DND-41 (cell line): Measurements from ENCODE around the gene SLC1A4.
A peak's percentile ranks its signal among the peaks of the same experiment; 100 is the strongest.

ENCODE experiments used
- ATAC-seq: fragments of 200-7000 bp; cut with Tn5 transposase; 3 replicates; pipeline ENCODE4 v1.9.1; 2021; ENCODE audit warnings: low read depth; ENCODE audit not compliant: insufficient read depth
- DNase-seq: peaks from one replicate; pipeline ENCODE4 v3.0.0-alpha.2; 2020
- H2AFZ ChIP-seq: 2 replicates; pipeline ENCODE4 v1.6.0; 2012; ENCODE audit warnings: low read depth, low read length
- H3K27ac ChIP-seq: 2 replicates; pipeline ENCODE4 v1.5.1; 2012; ENCODE audit warnings: low read length, inconsistent platforms
- H3K27me3 ChIP-seq: fragments of 200-600 bp; sonication (generic); 2 replicates; pipeline ENCODE4 v1.6.0; 2012; ENCODE audit warnings: low read length, mild to moderate bottlenecking, inconsistent platforms; ENCODE audit not compliant: insufficient read depth, poor library complexity
- H3K36me3 ChIP-seq: 2 replicates; pipeline ENCODE4 v1.5.1; 2012; ENCODE audit warnings: low read length, inconsistent platforms; ENCODE audit not compliant: insufficient read depth
- H3K4me1 ChIP-seq: 2 replicates; pipeline ENCODE4 v1.5.1; 2012; ENCODE audit warnings: mild to moderate bottlenecking, low read length; ENCODE audit not compliant: insufficient read depth
- H3K4me2 ChIP-seq: 2 replicates; pipeline ENCODE4 v1.6.0; 2012; ENCODE audit warnings: mild to moderate bottlenecking, moderate library complexity, low read length, inconsistent platforms; ENCODE audit not compliant: insufficient read depth
- H3K4me3 ChIP-seq, 2 experiments: fragments of 200-600 bp in 1 of 2; shearing (Covaris generic) in 1 of 2; 2 replicates each; pipeline ENCODE4 v1.5.1; 2012 to 2016; ENCODE audit warnings: inconsistent platforms in 2 of 2, low read length in 2 of 2, mild to moderate bottlenecking in 2 of 2, low read depth in 1 of 2, moderate library complexity in 1 of 2
- H3K79me2 ChIP-seq: 2 replicates; pipeline ENCODE4 v1.6.0; 2012; ENCODE audit warnings: low read length, inconsistent platforms; ENCODE audit not compliant: insufficient read depth
- H3K9ac ChIP-seq: 2 replicates; pipeline ENCODE4 v1.6.0; 2012; ENCODE audit warnings: low read depth, mild to moderate bottlenecking, inconsistent platforms, low read length, moderate library complexity
- H3K9me3 ChIP-seq: 2 replicates; pipeline ENCODE4 v1.5.1; 2012; ENCODE audit warnings: low read length, moderate library complexity, mild to moderate bottlenecking, inconsistent platforms; ENCODE audit not compliant: insufficient read depth, severe bottlenecking
- H4K20me1 ChIP-seq: 2 replicates; pipeline ENCODE4 v1.6.0; 2012; ENCODE audit warnings: low read length; ENCODE audit not compliant: insufficient read depth
- EZH2 ChIP-seq: IDR thresholded peaks from 3 replicates; pipeline ENCODE4 v1.6.1; 2012; ENCODE audit warnings: borderline replicate concordance, low read depth, mild to moderate bottlenecking, moderate library complexity, low read length, inconsistent platforms; ENCODE audit not compliant: severe bottlenecking
- TF ChIP-seq, protein P1 (sequence below): IDR thresholded peaks from 2 replicates; pipeline ENCODE4 v1.5.1; 2012; ENCODE audit warnings: borderline replicate concordance, low read length, moderate library complexity, mild to moderate bottlenecking; ENCODE audit not compliant: poor library complexity, severe bottlenecking; ENCODE audit errors: extremely low read depth

The SLC1A4 gene

DNA sequence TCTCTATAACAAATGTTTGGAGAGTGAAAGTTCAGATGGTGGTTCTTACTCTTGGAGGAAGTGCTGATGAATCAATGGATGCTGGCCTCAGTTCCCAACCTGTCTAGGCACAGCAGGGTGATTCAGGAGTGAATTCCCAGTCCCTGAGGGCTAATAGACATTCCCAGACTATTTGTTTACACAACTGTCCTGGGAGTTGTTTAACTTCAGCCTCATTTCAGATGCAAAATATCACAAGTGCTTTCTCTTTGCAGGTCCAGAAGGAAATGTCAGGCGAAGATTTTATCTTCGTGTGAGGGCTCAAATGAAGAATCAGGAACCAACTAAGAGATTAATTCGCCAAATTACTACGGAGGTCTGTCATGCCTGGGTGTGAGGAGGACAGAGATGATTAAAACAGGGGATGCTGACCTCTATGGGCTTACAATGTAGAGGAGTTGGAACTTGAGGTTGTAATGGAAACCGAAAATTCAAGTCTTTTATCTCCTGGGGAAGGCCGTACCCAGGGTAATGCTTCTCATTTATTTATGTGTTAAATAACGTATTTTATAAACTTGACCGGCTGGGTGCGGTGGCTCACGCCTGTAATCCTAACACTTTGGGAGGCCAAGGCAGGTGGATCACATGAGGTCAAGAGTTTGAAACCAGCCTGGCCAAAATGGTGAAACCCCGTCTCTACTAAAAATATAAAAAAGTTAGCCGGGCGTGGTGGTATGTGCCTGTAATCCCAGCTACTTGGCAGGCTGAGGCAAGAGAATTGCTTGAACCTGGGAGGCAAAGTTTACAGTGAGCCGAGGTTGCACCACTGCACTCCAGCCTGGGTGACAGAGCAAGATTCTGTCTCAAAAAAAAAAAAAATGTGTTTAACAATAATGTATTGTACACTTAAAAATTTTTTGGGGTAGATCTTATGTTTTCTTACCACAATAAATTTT, 38.7 kb upstream of the SLC1A4 start:
- DNase-seq (no peak), ATAC-seq (no peak)
- H3K27ac ChIP-seq, result no peak overlapping the region; the same call in 1 of the 2 replicates
- no peaks in the 10 kb centered on the region for H3K36me3 ChIP-seq
- peaks cover 27% of the 10 kb centered on the region for H3K4me1 ChIP-seq
- H3K9me3 ChIP-seq, result peaks cover under 1% of the 10 kb centered on the region
- TF ChIP-seq, protein P1, sequence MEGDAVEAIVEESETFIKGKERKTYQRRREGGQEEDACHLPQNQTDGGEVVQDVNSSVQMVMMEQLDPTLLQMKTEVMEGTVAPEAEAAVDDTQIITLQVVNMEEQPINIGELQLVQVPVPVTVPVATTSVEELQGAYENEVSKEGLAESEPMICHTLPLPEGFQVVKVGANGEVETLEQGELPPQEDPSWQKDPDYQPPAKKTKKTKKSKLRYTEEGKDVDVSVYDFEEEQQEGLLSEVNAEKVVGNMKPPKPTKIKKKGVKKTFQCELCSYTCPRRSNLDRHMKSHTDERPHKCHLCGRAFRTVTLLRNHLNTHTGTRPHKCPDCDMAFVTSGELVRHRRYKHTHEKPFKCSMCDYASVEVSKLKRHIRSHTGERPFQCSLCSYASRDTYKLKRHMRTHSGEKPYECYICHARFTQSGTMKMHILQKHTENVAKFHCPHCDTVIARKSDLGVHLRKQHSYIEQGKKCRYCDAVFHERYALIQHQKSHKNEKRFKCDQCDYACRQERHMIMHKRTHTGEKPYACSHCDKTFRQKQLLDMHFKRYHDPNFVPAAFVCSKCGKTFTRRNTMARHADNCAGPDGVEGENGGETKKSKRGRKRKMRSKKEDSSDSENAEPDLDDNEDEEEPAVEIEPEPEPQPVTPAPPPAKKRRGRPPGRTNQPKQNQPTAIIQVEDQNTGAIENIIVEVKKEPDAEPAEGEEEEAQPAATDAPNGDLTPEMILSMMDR, result no peak
- TF ChIP-seq EZH2, result no peak
- H3K4me3 ChIP-seq, result no peak overlapping the region
- H3K27me3 ChIP-seq, result no peaks in the 10 kb centered on the region
- no peaks in the 10 kb centered on the region for H4K20me1 ChIP-seq
- H3K79me2 ChIP-seq, result no peaks in the 10 kb centered on the region
- H2AFZ ChIP-seq, result no peak overlapping the region
- no peak overlapping the region for H3K9ac ChIP-seq
- H3K4me2 ChIP-seq, result no peak overlapping the region

DNA sequence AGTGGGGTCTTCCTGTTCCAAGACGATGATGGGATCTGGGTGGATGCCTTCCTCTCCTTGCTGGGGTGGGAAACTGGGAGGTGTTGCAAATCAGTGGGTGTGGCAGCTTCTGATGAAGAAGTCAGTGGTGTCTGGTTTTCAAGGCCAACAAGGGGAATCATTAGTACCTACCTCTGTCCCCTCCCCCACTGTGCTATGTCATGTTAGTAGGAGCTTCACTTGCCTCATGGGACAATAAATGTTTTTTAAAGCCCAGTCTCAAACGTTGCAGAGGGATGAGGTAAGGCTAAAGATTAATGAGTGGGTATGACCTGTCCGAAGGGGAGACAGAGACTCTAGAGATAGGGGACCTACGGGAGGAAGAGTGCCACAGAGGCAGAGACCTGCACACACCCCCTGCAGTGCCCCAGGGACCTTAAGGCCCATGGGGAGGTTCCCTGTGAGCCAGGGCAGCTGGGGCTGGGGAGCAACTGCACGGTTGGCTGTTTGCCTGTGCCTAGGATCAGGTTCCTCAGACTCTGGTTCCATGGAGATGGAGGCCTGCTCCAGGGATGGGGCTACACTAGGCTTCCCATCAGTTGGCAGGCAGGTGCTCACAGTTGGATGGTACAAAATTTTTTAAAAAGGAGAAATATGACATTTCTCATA, 37.8 kb upstream of the SLC1A4 start:
- H2AFZ ChIP-seq, result no peak overlapping the region
- no peak overlapping the region for H3K9ac ChIP-seq
- peak overlapping the region; percentile 2; the same call in 1 of the 2 replicates for H3K27ac ChIP-seq
- no peak for TF ChIP-seq EZH2
- TF ChIP-seq, protein P1, result no peak
- no peak overlapping the region for H3K4me3 ChIP-seq
- no peaks in the 10 kb centered on the region for H3K79me2 ChIP-seq
- no peaks in the 10 kb centered on the region for H3K36me3 ChIP-seq
- no peak for DNase-seq
- peaks cover 3% of the 10 kb centered on the region for H3K9me3 ChIP-seq
- no peaks in the 10 kb centered on the region for H3K27me3 ChIP-seq
- H4K20me1 ChIP-seq, result no peaks in the 10 kb centered on the region
- H3K4me2 ChIP-seq, result no peak overlapping the region
- ATAC-seq, result no peak
- peaks cover 18% of the 10 kb centered on the region for H3K4me1 ChIP-seq

GRCh38 chr2:64952096-64952495, 37.1 kb upstream of the SLC1A4 start:
- no peaks in the 10 kb centered on the region for H3K36me3 ChIP-seq
- H3K9ac ChIP-seq, result no peak overlapping the region
- no peak overlapping the region for H3K4me2 ChIP-seq
- DNase-seq, result no peak
- peaks cover 11% of the 10 kb centered on the region for H3K4me1 ChIP-seq
- H3K9me3 ChIP-seq, result peaks cover 3% of the 10 kb centered on the region
- H4K20me1 ChIP-seq, result no peaks in the 10 kb centered on the region
- no peaks in the 10 kb centered on the region for H3K79me2 ChIP-seq
- TF ChIP-seq EZH2, result no peak
- TF ChIP-seq, protein P1, result no peak
- H2AFZ ChIP-seq, result no peak overlapping the region
- no peaks in the 10 kb centered on the region for H3K27me3 ChIP-seq
- H3K4me3 ChIP-seq, result no peak overlapping the region
- ATAC-seq, result no peak
- H3K27ac ChIP-seq, result 0 out of 2 replicates have a peak overlapping the region, but pooled peaks have one; percentile 2
